Renal cortical epithelial cell (primary cell): ENCODE results near the gene SLCO4C1. TPM values are rescaled to one million over a fixed set of nuclear protein-coding genes. Genes with fewer than 3 reads are reported as not detected.

Source experiments
- DNase-seq: peaks from one replicate; pipeline ENCODE4 v3.0.0-alpha.2; 2011; ENCODE audit warnings: low read depth
- total RNA-seq: library from RNA; depleted of rRNA; stranded (reverse); fragments of >200 nt; gene quantifications from 2 replicates; pipeline ENCODE4 v1.2.3, GENCODE V29; 2014

SLCO4C1 gene
- total RNA-seq, 1 donor from 2014 or later = 87.9 TPM

DNA sequence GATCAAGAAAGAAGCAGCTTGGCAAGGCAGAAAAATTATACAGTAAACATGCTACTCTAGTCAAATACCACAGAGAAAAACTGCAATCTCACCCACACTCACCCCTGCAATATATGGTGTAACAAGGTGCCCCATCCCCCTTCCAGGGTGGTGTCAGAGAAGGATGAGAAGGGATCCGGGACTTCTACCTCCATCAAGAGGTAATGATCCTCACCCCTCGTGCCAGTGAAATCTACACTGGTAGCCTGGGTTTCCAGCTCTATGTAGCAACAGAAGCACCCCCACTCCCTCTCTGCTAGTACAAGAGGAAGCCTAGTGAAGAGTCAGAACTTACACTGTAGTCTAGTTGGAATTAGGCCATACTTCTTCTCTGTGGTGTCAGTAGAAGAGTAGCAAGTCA lies 18.9 kb downstream of the SLCO4C1 start:
- no peak for DNase-seq

DNA sequence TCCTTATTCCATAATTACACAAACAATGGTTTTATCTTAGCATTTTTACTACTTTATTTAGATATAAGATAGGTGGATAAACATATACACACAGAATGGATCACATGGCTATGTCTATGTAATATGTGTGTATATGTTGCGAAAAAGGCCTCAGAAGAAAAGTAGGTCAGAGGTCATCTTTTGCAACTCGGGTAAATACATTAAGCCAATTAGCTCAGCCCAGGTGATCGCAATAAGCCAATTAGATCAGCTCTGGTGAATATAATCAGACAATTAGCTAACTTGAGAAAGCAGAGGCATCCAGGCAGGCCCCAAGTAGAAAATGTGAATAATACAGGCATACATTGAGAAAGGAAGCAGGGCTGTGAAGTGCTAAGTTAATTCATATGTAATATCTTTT lies 24.3 kb downstream of the SLCO4C1 start:
- DNase-seq = no peak

DNA sequence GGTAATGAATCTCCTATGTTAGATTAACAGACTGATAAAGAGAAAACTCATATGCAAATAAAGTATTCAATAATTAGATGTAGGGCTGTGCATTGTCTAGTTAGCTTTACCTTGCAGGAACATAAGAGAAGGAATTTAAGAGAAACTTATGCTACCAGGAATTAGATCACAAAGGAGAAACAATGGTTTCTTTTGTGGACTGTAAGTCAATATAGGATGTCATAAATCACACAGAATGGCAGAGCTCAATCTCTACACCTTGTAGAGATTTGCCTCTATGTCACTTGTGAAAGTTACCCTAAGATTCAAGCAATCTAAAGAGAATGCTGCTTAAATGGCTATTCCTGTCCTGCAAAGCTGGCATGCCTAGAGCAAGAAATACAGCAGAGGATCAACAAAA lies 26.0 kb downstream of the SLCO4C1 start:
- DNase-seq = no peak

DNA sequence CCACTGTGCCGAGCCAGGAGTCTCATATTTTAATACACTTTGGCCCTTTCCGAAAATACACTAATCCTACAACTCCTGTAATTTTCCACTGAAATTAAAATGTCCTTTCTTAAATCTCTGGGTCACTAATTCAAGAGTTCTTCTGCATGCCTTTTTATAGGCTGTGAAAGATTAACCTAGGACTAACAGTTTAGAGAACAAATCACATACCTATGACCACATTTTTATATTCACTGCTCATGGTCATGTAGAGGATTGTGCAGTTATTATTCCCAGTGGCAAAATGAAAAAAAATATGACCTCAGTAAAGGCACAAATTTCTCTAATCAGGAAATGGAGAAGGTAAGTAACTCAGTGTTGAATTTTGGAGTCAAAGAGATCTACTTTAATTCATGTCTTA lies 33.4 kb downstream of the SLCO4C1 start:
- DNase-seq = peak; percentile 89

DNA sequence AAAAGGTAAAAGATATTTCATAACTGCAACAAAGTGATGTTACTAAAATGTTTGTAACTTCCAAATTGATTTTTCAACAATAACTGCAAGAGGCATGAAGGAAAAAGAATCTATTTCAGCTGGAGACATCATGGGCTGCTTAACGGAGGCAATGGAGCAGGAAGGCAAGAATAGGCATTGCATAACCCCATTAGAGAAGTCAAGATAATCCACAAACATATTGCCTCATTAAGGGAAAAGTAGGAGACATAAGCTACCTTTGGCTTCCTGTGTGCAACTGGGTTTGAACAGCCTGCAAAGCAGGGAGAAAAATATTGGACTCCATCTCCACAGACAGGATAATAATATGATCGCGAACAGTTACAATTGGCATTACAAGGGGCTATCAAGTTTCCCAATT lies 46.7 kb downstream of the SLCO4C1 start:
- DNase-seq = no peak

DNA sequence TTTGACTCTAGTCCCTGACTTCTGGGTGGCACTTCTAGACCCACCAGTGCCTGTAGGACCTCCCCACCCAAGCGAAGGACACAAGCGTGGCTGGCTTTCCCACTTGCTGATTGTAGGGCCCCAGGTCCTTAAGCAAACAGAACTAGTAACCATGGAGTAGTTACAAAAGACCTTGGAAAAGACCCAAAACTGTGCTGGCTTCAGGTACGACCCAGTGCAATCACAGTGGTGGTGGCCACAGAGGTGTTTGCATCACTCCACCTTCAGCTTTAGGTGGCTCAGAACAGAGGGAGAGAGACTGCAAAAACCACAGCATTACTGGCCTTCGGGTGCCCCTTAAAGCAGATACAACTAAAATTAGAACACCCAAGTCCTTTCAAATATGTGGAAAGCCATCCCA lies 52.9 kb downstream of the SLCO4C1 start:
- DNase-seq = no peak

DNA sequence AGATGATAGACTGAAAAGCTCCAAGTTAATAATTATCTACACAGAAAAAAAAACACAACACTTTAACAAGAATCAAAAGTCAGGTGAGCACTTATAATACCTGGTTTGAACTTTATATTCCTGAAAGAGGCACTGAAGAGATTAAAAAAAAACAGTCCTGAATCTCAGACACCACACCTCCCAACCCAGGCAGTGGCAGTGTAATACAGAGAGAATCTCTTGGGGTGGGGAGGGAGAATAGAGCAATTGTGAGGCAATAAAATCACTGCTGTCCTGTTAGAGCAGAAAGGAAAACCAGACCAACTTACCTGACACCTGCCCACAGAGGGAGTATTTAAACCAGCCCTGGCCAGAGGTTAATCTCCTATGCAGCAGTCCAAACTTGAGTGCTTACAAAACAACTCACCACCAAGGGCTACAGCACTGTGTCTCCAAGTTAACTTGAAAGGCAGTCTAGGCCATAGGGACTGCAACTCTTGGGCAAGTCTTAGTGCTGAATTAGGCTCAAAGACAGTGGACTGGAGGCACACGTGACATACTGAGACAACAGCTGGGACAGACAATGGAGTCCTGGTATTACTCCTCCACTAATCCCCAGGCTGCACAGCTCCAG lies 54.2 kb downstream of the SLCO4C1 start:
- DNase-seq = peak; percentile 54

DNA sequence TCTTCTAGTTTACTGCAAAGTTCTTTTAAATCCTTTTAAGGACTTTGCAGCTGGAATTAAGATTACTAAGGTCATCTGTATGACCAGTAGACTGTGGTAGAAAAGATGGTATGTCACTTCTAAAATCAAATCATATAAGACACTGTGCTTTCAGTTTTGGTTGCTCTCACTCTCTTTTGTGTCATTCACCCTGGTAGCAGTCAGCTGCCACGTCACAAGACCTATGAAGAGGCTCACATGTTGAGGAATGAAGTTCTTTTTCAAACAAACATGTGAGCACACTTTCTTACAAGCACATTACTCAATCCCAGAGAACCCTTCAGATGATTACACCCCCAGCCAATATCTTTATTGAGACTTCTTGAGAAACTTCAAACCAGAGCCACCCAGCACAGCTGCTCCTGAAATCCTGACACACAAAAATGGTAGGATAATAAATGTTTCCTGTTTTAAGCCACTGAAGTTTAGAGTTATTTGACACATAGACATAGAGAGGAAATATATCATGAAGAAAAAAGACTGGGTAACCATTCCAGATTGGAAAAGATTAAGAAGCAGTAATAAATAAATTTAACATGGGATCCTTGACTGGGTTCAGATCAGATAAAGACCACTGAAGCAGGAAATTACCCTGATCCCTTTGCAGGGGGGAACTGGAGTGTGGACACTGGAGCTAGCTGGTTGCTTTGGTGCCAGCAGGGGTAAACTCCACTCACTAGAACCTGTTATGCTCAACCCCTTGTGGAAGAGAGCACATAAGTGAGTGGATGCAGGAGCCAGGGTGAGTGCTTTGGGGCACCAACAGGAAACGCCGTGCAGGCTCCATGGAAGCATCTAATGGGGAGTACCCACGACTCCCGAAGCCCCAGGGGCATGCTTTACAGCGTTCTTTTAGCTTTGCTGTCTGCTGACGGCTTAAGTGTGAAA lies 64.1 kb downstream of the SLCO4C1 start:
- peak; percentile 35 for DNase-seq

DNA sequence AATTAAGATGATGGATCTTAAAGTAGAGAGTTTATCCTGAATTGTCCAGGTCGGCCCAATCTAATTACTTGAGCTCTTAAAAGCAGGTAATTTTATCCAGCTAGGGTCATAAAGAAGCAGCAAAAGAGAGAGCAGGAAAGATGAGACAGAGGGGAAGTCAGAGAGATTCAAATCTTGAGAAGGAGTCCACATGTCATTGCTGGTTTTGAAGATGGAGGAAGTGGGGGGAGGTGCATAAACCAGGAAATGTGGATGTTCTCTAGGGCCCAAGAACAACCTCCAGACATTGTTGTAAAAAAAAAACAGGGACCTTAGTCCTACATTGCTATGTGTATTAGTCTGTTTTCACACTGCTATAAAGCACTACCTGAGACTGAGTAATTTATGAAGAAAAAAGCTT lies 66.4 kb downstream of the SLCO4C1 start:
- DNase-seq = no peak

DNA sequence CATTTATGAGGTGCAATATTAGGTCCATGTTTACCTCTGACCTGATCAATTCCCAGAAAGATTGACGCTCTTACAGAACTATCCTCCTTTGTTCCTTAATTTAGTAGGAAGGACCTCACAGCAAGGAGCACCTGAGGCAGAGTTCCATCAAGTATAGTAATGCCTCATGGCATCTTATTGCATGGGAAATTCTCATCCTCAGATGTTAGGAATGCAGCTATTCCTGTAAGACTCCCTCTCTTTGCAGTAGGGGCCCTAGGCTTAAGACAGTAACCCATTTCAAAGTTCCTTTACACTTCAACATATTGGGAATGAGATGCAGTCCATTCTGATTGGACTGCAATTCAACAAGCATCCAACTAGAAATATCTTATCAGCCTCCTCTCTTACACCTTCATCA lies 69.8 kb downstream of the SLCO4C1 start:
- DNase-seq = no peak

DNA sequence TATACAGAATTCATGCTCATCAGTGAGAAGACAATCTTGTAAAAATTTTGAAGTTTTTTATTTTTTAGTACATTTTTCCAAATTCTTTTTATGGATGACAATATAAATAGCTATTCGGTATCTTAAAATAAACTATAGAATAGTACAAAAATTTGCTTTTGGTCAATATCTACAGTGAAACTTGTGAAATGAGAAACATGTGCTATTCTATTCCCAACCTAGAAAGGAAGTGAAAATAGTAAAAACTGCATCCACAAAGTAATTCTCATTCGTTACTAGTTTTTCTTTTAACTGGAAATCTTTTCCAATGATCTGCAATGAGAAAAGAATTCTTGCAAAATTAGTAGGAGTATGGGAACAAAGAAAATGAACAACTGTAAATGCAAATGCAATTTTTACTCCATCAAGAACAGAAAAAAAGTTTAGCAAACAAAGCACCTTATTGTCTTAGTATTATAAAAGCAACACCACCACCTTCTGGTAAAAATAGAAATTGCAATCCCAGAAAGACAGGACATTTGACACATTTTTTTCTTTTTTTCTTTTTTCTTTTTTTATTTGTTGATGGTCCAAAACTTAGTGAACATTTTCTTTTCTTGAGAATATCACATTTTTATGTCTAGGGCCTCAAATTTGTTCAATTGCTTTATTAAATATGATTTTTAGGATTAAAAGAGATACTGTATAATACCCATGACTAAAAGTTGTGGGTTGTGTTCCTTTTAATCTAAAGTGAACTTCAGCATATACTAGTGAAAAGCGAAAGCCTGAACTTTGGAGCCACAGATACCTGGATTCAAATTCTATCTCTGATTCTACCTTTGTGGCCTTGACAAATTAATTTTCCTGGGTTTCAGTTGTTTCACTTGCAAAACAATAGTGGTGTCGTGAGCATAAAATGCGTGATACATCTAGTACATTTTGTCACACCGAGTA lies 72.3 kb downstream of the SLCO4C1 start:
- DNase-seq = peak; percentile 66

DNA sequence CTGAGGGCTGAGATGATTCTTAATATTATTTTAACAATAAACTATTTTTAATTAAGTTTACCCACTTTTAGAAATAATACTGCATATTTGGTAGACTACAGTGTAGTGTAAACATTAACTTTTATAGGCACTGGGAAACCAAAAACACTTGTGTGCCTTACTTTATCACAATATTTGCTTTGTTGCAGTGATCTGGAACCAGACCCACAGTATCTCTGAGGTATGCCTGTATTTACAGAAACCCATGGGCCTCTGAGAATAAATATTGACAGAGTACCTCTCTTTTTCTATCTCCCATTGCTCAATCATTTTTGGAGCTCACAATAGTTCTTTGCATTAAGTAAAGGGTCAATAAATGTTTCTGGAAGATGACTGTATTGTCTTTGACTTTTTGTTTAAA lies 73.3 kb downstream of the SLCO4C1 start:
- no peak for DNase-seq

DNA sequence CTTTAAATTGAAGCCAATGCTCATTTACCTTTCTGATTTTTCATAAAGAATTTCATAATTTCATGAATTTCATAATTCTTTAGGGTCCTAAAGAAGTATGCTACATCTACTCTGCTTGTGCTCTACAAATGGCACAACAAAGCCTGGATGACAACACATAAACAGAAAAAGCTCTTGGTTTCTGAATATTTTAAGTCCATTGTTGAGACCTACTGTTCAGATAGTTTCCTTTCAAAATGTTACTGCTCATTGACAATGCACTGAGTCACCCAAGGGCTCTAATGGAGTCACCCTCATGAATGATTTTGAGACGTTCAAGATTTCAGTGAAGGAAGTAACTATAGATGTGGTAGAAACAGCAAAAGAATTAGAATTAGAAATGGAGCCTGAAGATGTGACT lies 74.1 kb downstream of the SLCO4C1 start:
- no peak for DNase-seq

DNA sequence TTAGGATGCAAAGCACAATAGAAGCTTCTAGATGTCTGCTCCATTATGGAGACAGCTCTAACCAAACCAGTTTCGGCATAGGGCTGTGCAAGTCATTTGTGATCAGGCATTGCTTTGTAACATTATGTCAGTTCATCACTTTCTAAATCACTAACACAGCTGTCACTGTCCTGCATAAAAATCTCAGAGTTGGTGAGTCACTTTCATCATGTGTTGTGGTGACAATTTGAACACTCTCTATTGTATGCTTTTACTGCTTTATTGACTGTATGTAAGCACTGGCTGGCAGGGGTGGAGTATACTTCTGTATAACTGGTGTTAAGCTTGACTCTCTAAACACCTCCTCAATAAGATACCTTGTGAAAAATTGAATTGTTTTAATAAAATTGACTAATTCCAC lies 77.9 kb downstream of the SLCO4C1 start:
- no peak for DNase-seq

DNA sequence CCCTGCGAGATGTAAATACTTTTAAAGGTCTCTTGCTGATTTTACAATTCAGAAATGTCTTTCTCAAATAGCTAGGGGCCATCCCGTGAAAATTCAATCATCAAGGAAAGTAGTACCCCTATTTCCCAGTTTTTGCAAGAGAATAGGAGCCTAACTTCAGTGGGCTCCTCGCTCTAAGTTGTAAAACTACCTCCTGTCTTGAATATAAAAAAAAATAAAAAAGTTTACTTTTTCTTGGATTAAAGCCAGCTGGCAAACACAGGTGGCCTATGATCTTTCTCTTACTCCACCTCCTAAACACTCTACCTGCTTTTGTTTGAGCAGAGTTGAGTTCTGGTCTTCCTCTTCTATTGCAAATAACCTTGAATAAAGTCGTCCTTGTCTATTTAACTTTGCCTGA lies 79.4 kb downstream of the SLCO4C1 start:
- DNase-seq = no peak

DNA sequence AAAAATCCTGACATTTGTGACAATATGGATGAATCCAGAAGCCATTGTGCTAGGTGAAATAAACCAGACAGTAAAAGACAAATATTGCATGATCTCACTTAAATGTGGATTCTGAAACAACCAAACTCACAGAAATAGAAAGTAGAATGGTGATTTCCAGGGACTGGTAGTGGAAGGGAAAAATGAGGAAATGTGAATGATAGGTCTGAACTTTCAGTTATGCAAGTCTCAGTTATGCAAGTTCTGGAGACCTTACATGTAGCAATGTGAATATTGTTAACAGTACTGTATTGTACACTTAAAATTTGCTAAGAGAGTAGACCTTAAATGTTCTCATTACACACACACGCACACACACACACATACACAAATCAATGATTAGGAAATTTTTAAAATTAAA lies 84.9 kb downstream of the SLCO4C1 start:
- DNase-seq = no peak

DNA sequence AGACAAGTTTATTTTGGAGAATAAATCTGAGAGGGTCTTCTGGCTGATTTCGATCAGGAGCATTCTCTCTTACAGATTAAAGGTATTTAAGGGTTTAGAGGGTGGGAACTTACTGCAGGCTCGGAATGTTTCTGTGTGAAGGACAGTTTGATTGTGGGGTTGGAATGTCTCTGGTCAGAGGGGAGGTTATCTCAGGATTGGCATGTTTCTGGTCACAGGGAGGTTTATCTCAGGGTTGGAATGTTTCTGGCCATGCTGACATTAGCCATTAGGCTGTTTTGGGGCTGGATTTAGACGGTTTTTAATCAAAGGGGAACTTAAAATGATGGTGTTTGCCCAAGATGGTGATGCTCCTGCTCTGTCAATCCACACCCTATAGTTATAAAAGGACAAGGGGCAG lies 95.2 kb downstream of the SLCO4C1 start:
- no peak for DNase-seq

DNA sequence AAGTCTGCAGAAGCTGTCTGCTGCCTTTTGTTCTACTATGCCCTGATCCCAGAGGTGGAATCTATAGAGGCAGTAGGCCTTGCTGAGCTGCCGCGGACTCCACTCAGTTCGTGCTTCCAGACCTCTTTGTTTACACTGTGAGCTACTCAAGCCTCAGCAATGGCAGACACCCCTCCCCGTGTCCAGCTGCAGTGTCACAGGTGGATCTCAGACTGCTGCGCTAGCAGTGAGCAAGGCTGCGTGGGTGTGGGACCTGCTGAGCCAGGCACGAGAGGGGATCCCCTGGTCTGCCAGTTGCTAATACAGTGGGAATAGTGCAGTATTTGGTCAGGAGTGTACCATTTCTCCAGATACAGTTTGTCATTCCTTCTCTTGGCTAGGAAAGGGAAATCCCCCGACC lies 99.6 kb downstream of the SLCO4C1 start:
- no peak for DNase-seq
